Measurements from ENCODE around the gene ZNF597.
A peak's percentile ranks its signal among the peaks of the same experiment; 100 is the strongest.
"Not testable (repeated sequence)": the region's sequence is repeated elsewhere in the genome, so short reads cannot be mapped to it uniquely, and the experiment has no call there.

The ZNF597 gene

DNA sequence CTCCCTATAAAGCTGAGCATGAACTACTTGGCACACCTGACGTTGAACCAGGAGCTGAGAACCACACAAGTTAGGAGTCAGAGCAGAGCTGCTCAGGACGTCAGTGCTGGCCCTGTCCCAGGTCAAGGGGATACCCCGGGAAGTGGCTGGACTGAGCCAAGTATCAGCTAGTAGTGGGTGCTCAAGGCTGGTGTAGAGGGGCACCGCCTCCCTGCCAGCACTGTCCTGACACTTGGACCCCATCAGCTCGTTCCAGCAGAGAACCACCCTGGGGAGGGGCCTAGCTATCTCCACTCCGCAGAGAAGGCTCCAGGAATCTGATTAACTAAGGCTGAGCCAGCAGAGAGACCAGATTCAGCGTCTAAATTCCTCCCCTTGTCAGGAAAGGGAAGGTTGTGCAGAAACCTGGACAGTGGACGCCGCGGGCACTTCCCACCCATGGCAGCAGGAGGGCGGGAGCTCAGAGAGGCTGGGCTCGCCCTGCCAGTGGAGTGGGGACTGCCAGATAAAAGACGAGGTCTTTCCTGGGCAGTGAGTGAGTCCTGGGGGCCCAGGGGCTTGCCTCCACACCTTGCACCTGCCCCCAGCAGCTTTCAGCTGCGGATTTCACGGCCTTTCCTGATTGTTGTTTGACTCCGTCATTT, 31.0 kb upstream of the ZNF597 start:
- Histone ChIP-seq H3K27ac (no peak overlapping the region), H3K27me3 (ENCODE audit: control insufficient read depth, insufficient read depth, low read length) (no peaks in the 10 kb centered on the region), H3K4me3 (ENCODE audit: low read depth, low read length) (no peak overlapping the region), H2AFZ (no peak overlapping the region), H3K4me1 (peaks cover 3% of the 10 kb centered on the region), H3K36me3 (ENCODE audit: control insufficient read depth, insufficient read depth, low read length) (no peaks in the 10 kb centered on the region), H3K9ac (no peak overlapping the region), H3K79me2 (peaks cover 69% of the 10 kb centered on the region), H3K4me2 (ENCODE audit: low read length) (peak overlapping the region; percentile 30), H3K9me3 (ENCODE audit: control insufficient read depth, low read length) (no peaks in the 10 kb centered on the region)
- TF ChIP-seq CTCF (IDR thresholded peaks at IDR 0.05), result no peak

DNA sequence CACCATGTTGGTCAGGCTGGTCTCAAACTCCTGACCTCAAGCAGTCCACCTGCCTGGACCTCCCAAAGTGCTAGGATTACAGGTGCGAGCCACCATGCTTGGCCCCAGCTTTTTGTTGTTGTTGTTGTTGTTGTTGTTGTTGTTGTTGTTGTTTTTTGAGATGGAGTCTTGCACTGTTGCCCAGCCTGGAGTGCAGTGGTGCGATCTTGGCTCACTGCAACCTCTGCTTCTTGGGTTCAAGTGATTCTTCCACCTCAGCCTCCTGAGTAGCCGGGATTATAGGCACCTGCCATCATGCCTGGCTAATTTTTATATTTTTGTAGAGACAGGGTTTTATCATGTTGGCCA, 30.3 kb upstream of the ZNF597 start:
- H3K9ac ChIP-seq; H3K4me2 ChIP-seq (ENCODE audit: low read length); H3K36me3 ChIP-seq (ENCODE audit: control insufficient read depth, insufficient read depth, low read length); H3K27ac ChIP-seq; H3K4me1 ChIP-seq; H3K9me3 ChIP-seq (ENCODE audit: control insufficient read depth, low read length); H3K27me3 ChIP-seq (ENCODE audit: control insufficient read depth, insufficient read depth, low read length); H3K4me3 ChIP-seq (ENCODE audit: low read depth, low read length); H2AFZ ChIP-seq: not testable (repeated sequence)
- H3K79me2 ChIP-seq, result peaks cover 70% of the 10 kb centered on the region

DNA sequence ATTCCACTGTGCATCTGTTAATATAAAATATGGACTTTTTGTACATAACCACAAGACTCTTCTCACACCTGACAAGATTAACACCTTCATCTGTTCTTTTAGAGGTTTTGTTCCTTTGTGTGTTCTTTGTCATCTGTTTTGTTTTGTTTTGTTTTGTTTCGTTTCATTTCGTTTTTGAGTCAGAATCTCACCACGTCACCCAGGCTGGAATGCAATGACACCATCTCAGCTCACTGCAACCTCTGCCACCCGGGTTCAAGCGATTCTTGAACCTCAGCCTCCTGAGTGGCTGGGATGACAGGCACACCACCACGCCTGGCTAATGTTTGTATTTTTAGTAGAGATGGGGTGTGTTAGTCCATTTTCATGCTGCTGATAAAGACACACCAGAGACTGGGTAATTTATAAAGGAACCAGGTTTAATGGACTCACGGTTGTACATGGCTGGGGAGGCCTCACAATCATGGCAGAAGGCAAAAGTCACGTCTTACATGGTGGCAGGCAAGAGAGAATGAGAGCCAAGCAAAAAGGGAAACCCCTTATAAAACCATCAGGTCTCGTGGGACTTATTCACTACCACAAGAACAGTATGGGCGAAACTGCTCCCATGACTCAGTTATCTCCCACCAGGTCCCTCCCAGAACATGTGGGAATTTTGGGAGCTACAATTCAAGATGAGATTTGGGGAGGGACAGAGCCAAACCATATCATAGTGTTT, 29.7 kb upstream of the ZNF597 start:
- Histone ChIP-seq H3K27me3 (ENCODE audit: control insufficient read depth, insufficient read depth, low read length) (no peaks in the 10 kb centered on the region), H2AFZ (no peak overlapping the region), H3K9me3 (ENCODE audit: control insufficient read depth, low read length) (no peaks in the 10 kb centered on the region), H3K9ac (no peak overlapping the region), H3K4me2 (ENCODE audit: low read length) (peak overlapping the region; percentile 4), H3K79me2 (peaks cover 76% of the 10 kb centered on the region), H3K27ac (no peak overlapping the region), H3K4me1 (peaks cover 3% of the 10 kb centered on the region), H3K4me3 (ENCODE audit: low read depth, low read length) (no peak overlapping the region), H3K36me3 (ENCODE audit: control insufficient read depth, insufficient read depth, low read length) (no peaks in the 10 kb centered on the region)
- TF ChIP-seq CTCF (IDR thresholded peaks at IDR 0.05), result no peak

DNA sequence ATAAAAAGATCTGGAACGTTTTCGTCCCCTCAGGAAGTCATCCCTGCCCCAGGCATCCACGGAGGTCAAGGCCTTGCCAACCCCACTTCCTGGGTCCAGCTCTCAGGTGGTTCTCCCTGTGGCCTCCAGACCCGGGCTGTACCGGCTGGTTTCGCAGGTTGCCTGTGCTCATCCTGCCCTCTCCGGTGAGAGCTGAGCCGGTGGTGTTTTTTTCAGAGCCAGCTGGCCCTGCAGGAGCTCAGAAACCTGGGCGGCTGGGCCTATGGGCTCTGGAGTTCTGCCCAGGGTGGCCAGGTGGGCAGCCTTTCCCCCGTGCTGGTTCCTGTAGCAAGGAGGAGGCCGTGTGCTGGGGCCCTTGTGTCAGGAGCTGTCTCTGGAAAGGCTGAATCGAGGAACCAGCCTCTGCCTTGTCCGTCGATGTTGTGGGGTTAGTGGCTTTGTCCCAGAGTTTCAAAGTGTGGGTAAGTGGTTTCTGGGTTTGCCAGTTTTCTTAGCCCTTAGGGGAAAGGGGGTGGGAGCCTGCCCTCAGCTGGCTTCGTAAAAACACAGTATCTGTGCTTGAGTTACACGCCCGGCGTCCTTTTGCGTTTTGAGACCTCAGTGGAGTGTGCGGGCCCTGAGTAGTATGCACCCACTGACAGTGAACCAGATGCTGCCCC, 28.3 kb upstream of the ZNF597 start:
- Histone ChIP-seq H3K79me2 (peaks cover 83% of the 10 kb centered on the region), H3K4me3 (ENCODE audit: low read depth, low read length) (no peak overlapping the region), H2AFZ (no peak overlapping the region), H3K27me3 (ENCODE audit: control insufficient read depth, insufficient read depth, low read length) (no peaks in the 10 kb centered on the region), H3K4me2 (ENCODE audit: low read length) (no peak overlapping the region), H3K36me3 (ENCODE audit: control insufficient read depth, insufficient read depth, low read length) (no peaks in the 10 kb centered on the region), H3K9ac (no peak overlapping the region), H3K4me1 (peaks cover 3% of the 10 kb centered on the region), H3K9me3 (ENCODE audit: control insufficient read depth, low read length) (no peaks in the 10 kb centered on the region), H3K27ac (no peak overlapping the region)
- TF ChIP-seq CTCF (IDR thresholded peaks at IDR 0.05), result no peak

GRCh38 chr16:3470723-3471122, 27.4 kb upstream of the ZNF597 start:
- H3K4me1 ChIP-seq, result peaks cover 3% of the 10 kb centered on the region

More at GRCh38 chr16:3470723-3471122, 27.4 kb upstream of the ZNF597 start:
- H3K27me3 ChIP-seq (ENCODE audit: control insufficient read depth, insufficient read depth, low read length), result no peaks in the 10 kb centered on the region
- peaks cover 92% of the 10 kb centered on the region for H3K79me2 ChIP-seq
- no peaks in the 10 kb centered on the region for H3K36me3 ChIP-seq (ENCODE audit: control insufficient read depth, insufficient read depth, low read length)
- H3K9ac ChIP-seq, result no peak overlapping the region
- no peaks in the 10 kb centered on the region for H3K9me3 ChIP-seq (ENCODE audit: control insufficient read depth, low read length)
- TF ChIP-seq CTCF (IDR thresholded peaks at IDR 0.05), result no peak
- no peak overlapping the region for H2AFZ ChIP-seq
- no peak overlapping the region for H3K4me2 ChIP-seq (ENCODE audit: low read length)
- H3K27ac ChIP-seq, result no peak overlapping the region
- H3K4me3 ChIP-seq (ENCODE audit: low read depth, low read length), result no peak overlapping the region

Measured in parathyroid adenoma (tissue), 2 donors.